ENCODE data around the gene PDIA6. TPM values are rescaled to one million over a fixed set of nuclear protein-coding genes. Genes with fewer than 3 reads are reported as not detected.

The PDIA6 gene
- total RNA-seq, 4 donors from 2014 or later: 35.2 to 90.3 (median 66.3) TPM

DNA sequence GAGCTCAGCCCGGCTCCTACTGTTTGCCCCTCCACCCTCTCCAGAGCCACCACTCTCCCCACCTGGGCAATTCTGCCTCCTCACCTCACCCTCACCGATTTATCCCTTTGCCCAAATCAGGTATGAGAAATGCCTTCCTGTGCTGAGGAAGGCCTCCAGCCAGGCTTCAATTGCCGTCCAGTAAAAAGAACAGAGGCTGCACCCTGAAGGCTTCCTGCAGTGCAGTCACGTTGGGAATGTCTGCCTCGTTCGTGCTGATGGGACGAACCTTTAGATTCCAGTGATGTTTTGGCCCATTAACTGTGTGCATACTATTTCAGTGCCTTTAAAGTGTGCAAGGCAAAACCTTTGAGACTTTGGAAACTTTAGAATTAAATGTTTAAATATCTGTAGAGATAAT is 57.0 kb downstream of the PDIA6 start:
- 75% methylated on average over 7 of the region's 7 CpGs; no CpG with 5 or more reads in 1 of the 2 donors for WGBS, 2 donors (ENCODE audit: low coverage in 1 of 2)
- intact Hi-C loops (cut with DNase I; ENCODE audit: low total_unique reads): no loop called here

DNA sequence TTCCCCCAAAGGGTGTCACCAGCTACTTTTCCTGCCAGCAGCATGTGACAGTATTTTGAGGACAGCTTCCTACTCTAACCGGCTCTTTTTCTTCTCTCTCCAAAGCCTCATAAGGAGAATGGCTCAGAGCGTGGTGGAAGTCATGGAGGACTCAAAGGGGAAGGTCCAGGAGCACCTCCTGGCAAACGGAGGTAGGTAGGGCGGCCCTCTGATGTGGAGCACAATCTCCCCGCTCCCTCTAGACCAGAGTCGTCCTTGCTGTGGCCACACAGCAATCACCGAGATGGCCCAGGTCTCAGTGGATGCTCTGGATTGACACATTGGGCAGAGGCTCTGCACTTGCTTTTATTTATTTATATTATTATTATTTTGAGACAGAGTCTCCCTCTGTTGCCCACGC is 58.7 kb downstream of the PDIA6 start:
- in situ Hi-C loops (cut with MboI; ENCODE audit: low pct_ligation_motif_present in 1 of 4, low pct_unique_long_range_greater_than_20kb in 1 of 4, low sequenced_read_pairs in 3 of 4): no loop called here
- Histone ChIP-seq H3K4me1 (peaks cover 0 to 24% (median 18%) of the 10 kb centered on the region in 4 donors), H3K27ac (peak overlapping the region in 1 of 4 donors; percentile 78), H3K27me3 (no peaks in the 10 kb centered on the region), H3K36me3 (no peaks in the 10 kb centered on the region), H3K9me3 (no peaks in the 10 kb centered on the region), H3K4me3 (no peak overlapping the region)
- TF ChIP-seq, protein P1, sequence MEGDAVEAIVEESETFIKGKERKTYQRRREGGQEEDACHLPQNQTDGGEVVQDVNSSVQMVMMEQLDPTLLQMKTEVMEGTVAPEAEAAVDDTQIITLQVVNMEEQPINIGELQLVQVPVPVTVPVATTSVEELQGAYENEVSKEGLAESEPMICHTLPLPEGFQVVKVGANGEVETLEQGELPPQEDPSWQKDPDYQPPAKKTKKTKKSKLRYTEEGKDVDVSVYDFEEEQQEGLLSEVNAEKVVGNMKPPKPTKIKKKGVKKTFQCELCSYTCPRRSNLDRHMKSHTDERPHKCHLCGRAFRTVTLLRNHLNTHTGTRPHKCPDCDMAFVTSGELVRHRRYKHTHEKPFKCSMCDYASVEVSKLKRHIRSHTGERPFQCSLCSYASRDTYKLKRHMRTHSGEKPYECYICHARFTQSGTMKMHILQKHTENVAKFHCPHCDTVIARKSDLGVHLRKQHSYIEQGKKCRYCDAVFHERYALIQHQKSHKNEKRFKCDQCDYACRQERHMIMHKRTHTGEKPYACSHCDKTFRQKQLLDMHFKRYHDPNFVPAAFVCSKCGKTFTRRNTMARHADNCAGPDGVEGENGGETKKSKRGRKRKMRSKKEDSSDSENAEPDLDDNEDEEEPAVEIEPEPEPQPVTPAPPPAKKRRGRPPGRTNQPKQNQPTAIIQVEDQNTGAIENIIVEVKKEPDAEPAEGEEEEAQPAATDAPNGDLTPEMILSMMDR (IDR thresholded peaks at IDR 0.05): no peak
- TF ChIP-seq POLR2AphosphoS5 (IDR thresholded peaks at IDR 0.05) (no peak), EP300 (IDR thresholded peaks at IDR 0.05; ENCODE audit: low read depth) (no peak), POLR2A (IDR thresholded peaks at IDR 0.05) (no peak)
- intact Hi-C loops (cut with DNase I; ENCODE audit: low total_unique reads): no loop called here
- WGBS, 2 donors (ENCODE audit: low coverage in 1 of 2): 84 to 90% methylated on average over 2 to 8 of the region's 8 CpGs
- DNase-seq: no peak

More for the DNA sequence above, 57.0 kb downstream of the PDIA6 start:
- no peak for TF ChIP-seq POLR2A (IDR thresholded peaks at IDR 0.05)
- TF ChIP-seq, protein P1 (IDR thresholded peaks at IDR 0.05): no peak
- no peak for TF ChIP-seq POLR2AphosphoS5 (IDR thresholded peaks at IDR 0.05)
- TF ChIP-seq EP300 (IDR thresholded peaks at IDR 0.05; ENCODE audit: low read depth): no peak
- Histone ChIP-seq H3K27ac (no peak overlapping the region), H3K36me3 (no peaks in the 10 kb centered on the region), H3K9me3 (no peaks in the 10 kb centered on the region), H3K4me3 (no peak overlapping the region), H3K27me3 (no peaks in the 10 kb centered on the region), H3K4me1 (peaks cover 0 to 30% (median 19%) of the 10 kb centered on the region in 4 donors)
- in situ Hi-C loops (cut with MboI; ENCODE audit: low pct_ligation_motif_present in 1 of 4, low pct_unique_long_range_greater_than_20kb in 1 of 4, low sequenced_read_pairs in 3 of 4): no loop called here
- no peak for DNase-seq

DNA sequence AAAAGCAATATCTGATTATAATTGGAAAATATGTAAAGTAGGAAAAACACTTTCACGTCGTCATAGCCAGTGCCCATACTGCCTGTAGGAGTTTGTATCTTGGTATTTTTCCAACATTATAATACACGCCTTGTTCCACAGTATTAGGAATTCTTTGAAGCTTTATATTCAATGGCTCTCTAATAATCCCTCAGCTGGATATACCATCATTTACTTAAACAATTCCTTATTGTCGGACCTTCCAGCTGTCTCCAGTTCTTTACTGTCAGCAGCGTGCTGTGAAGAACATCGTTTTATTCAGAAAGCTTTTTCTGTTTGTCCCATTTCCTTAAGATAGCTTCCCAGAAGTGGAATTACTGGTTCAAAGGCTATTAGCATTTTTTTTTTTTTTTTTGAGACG is 59.4 kb downstream of the PDIA6 start:
- 58 to 65% methylated on average over 7 of the region's 7 CpGs for WGBS, 2 donors (ENCODE audit: low coverage in 1 of 2)
- no peaks in the 10 kb centered on the region for H3K27me3 ChIP-seq
- TF ChIP-seq, protein P1 (IDR thresholded peaks at IDR 0.05): no peak
- no peak for TF ChIP-seq EP300 (IDR thresholded peaks at IDR 0.05; ENCODE audit: low read depth)
- no peak for TF ChIP-seq POLR2AphosphoS5 (IDR thresholded peaks at IDR 0.05)
- TF ChIP-seq POLR2A (IDR thresholded peaks at IDR 0.05): no peak
- no peak for DNase-seq
- no peaks in the 10 kb centered on the region for H3K9me3 ChIP-seq
- H3K36me3 ChIP-seq: no peaks in the 10 kb centered on the region
- intact Hi-C loops (cut with DNase I; ENCODE audit: low total_unique reads): no loop called here
- peaks cover 0 to 23% (median 15%) of the 10 kb centered on the region in 4 donors for H3K4me1 ChIP-seq
- in situ Hi-C loops (cut with MboI; ENCODE audit: low pct_ligation_motif_present in 1 of 4, low pct_unique_long_range_greater_than_20kb in 1 of 4, low sequenced_read_pairs in 3 of 4): no loop called here
- H3K27ac ChIP-seq: peak overlapping the region in 1 of 4 donors; percentile 78
- H3K4me3 ChIP-seq: no peak overlapping the region

DNA sequence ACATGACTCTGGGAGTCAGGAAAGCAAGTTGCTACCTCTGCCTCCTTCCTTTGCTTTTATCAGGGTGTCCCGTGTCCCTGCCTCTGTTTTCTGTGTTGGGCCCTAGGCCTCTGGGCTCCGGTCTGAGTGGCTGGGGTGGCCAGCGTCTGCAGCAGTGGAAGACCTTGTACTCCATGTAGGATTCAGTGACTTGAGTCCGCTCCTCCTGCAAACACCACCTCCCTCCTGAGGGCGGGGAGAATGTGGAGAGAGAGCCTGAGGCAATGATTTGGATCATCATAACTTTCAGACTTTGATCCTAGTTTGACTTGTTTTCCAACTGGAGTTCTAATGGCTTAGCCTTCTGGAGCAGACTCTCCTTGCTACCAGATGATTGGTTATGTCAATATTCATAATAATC is 60.3 kb downstream of the PDIA6 start:
- DNase-seq: peak; percentile 66
- TF ChIP-seq, protein P1 (IDR thresholded peaks at IDR 0.05): no peak
- TF ChIP-seq POLR2AphosphoS5 (IDR thresholded peaks at IDR 0.05): peak in 2 of 3 donors; percentile 27 to 47
- H3K4me1 ChIP-seq: peaks cover 0 to 23% (median 9%) of the 10 kb centered on the region in 4 donors
- 52% methylated on average over 5 of the region's 5 CpGs; no CpG with 5 or more reads in 1 of the 2 donors for WGBS, 2 donors (ENCODE audit: low coverage in 1 of 2)
- in situ Hi-C loops (cut with MboI; ENCODE audit: low pct_ligation_motif_present in 1 of 4, low pct_unique_long_range_greater_than_20kb in 1 of 4, low sequenced_read_pairs in 3 of 4) (no loop called here), intact Hi-C loops (cut with DNase I; ENCODE audit: low total_unique reads) (no loop called here)
- H3K9me3 ChIP-seq: no peaks in the 10 kb centered on the region
- no peaks in the 10 kb centered on the region for H3K36me3 ChIP-seq
- peak overlapping the region in 1 of 4 donors; percentile 78 for H3K27ac ChIP-seq
- H3K27me3 ChIP-seq: no peaks in the 10 kb centered on the region
- no peak overlapping the region for H3K4me3 ChIP-seq
